SIG-M5 treated with dmso at 0.1 percent for 504 hours (cell line): ENCODE measurements around the gene TNKS2.

Experiments
- DNase-seq: peaks from one replicate; lab custom pipeline; 2025; ENCODE audit not compliant: unreplicated experiment; lab: John Stamatoyannopoulos, UW

The TNKS2 gene

DNA sequence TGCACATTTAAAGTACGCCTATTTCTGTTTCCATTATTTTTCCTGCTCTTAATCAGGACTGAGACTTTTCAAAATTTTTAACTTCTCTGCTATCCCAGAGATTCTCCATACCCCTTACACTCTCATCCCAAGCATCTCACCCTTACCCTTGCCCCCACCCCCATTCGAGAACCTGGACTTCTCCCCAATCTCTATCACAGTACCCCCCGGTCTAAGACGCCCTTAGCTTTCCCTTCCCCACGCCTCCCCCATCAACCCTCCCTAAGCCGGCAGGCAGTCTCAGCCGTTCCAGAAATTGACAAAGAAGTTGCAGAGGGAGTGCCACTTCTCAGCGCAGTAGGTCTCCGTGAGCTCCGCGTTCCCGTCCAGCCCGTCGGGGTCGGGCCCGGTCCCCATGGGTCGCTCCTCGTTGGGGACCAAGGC lies 109.7 kb downstream of the TNKS2 start:
- DNase-seq = no peak

DNA sequence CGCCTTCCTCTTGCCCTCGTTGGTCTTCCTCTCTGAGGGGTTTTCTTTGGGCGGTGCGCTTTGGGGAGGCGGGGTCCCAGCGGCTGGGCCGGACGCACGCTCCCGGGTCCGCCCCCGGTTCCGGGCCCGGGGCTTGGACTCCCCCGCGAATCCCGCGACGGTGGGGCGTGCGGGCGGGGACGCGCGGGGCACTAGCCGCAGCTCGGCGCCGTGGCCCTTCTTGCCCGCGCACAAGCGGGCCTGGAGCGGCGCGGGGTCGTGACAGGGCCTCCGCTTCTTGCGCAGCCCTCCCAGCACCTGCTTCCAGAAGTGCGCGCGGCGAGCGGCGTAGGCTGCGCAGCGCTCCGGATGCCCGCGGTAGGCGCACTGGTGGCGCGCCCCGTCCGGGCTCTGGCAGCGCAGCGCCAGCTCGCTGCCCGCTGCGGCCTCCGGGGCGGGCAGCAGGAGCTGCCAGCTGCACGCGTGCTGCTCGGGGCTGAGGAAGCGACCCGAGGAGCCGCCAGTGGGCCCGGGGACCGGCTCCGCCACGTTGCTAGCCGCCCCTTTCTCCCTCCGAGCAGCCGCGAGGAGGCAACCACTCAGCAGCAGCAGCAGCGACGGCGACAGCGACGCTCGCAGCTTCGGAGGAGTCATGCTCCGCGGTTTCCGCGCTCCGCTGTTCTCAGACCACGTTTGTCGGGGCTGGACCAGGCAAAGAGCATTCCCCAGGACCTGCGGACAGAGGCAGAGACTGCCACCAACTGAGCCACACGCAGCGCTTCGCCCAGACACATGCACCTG lies 110.3 kb downstream of the TNKS2 start:
- DNase-seq = peak; percentile 81

DNA sequence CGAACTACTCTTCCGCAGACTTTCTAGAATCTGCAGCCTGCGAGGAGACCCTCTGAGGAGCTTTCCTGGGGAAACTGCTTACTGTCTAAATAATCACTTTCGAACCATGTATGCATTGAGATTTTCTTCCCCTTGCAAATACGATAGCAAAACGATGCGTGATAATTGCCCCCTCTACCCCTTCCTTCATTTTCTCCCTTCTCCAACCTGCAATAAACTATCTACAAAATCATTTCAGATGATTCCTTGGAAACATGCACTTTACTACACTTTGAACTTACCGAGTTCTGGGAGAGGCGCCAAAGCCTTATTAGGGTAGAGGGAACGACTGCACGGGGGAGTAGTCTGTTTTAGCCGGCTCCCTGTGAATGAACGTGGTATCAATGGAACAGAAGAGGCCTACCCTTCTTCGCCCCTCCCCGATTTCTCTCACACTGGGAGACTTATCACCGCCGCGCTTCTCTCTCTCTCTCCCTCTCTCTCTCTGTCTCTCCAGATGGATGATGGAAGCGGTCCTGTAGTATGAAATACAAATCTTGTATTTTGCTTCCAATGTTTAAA lies 111.0 kb downstream of the TNKS2 start, which contains the start of gene FGFBP3:
FGFBP3 (minus strand) TSS at position 370 of the 561 bp plus-strand sequence. CDS start 517 bp downstream, outside the sequence.
- peak; percentile 64 for DNase-seq

DNA sequence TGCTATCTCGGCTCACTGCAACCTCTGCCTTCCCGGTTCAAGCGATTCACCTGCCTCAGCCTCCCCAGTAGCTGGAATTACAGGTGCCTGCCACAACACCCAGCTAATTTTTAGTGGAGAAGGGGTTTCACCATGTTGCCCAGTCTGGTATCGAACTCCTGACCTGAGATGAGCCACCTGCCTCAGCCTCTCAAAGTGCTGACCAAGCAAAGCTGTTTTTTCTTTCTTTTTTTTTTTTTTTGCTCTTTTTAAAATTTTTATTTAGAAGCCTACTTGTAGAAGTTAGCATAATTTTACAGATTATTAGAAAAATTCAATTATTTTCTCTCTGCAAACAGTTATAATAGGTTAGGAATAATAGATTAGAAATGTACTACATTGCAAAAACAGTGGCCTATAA lies 112.2 kb downstream of the TNKS2 start:
- no peak for DNase-seq
